ENCODE results near the gene PRKG1.

GRCh38 chr10:51875610-51876009, 801.3 kb downstream of the PRKG1 start:
- no peak for TF ChIP-seq EZH2 (IDR thresholded peaks at IDR 0.05; ENCODE audit: low read depth, unreplicated experiment)
- TF ChIP-seq CREB1 (CRISPR knock-in tag; IDR thresholded peaks at IDR 0.05; ENCODE audit: low read depth) = no peak
- TF ChIP-seq, protein P1, sequence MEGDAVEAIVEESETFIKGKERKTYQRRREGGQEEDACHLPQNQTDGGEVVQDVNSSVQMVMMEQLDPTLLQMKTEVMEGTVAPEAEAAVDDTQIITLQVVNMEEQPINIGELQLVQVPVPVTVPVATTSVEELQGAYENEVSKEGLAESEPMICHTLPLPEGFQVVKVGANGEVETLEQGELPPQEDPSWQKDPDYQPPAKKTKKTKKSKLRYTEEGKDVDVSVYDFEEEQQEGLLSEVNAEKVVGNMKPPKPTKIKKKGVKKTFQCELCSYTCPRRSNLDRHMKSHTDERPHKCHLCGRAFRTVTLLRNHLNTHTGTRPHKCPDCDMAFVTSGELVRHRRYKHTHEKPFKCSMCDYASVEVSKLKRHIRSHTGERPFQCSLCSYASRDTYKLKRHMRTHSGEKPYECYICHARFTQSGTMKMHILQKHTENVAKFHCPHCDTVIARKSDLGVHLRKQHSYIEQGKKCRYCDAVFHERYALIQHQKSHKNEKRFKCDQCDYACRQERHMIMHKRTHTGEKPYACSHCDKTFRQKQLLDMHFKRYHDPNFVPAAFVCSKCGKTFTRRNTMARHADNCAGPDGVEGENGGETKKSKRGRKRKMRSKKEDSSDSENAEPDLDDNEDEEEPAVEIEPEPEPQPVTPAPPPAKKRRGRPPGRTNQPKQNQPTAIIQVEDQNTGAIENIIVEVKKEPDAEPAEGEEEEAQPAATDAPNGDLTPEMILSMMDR (conservative IDR thresholded peaks at IDR 0.05; ENCODE audit: low read depth in 2 of 2) = peak; percentile 14 to 47; a peak in 2 of 4 replicates
- TF ChIP-seq POLR2AphosphoS5 (IDR thresholded peaks at IDR 0.05; ENCODE audit: low read depth) = no peak
- TF ChIP-seq ZNF114 (CRISPR knock-in tag; IDR thresholded peaks at IDR 0.05) = no peak
- TF ChIP-seq ZNF331 (CRISPR knock-in tag; IDR thresholded peaks at IDR 0.05; ENCODE audit: low read depth) = no peak
- no peak for TF ChIP-seq EZH2phosphoT487 (IDR thresholded peaks at IDR 0.05; ENCODE audit: unreplicated experiment)
- TF ChIP-seq JUNB (IDR thresholded peaks at IDR 0.05; ENCODE audit: unreplicated experiment) = no peak
- no peak for TF ChIP-seq NANOG (IDR thresholded peaks at IDR 0.05; ENCODE audit: borderline replicate concordance)
- TF ChIP-seq ETS1 (IDR thresholded peaks at IDR 0.05) = no peak
- TF ChIP-seq STAT1 (IDR thresholded peaks at IDR 0.05; ENCODE audit: unreplicated experiment) = no peak
- TF ChIP-seq, protein P2, sequence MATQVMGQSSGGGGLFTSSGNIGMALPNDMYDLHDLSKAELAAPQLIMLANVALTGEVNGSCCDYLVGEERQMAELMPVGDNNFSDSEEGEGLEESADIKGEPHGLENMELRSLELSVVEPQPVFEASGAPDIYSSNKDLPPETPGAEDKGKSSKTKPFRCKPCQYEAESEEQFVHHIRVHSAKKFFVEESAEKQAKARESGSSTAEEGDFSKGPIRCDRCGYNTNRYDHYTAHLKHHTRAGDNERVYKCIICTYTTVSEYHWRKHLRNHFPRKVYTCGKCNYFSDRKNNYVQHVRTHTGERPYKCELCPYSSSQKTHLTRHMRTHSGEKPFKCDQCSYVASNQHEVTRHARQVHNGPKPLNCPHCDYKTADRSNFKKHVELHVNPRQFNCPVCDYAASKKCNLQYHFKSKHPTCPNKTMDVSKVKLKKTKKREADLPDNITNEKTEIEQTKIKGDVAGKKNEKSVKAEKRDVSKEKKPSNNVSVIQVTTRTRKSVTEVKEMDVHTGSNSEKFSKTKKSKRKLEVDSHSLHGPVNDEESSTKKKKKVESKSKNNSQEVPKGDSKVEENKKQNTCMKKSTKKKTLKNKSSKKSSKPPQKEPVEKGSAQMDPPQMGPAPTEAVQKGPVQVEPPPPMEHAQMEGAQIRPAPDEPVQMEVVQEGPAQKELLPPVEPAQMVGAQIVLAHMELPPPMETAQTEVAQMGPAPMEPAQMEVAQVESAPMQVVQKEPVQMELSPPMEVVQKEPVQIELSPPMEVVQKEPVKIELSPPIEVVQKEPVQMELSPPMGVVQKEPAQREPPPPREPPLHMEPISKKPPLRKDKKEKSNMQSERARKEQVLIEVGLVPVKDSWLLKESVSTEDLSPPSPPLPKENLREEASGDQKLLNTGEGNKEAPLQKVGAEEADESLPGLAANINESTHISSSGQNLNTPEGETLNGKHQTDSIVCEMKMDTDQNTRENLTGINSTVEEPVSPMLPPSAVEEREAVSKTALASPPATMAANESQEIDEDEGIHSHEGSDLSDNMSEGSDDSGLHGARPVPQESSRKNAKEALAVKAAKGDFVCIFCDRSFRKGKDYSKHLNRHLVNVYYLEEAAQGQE (IDR thresholded peaks at IDR 0.05; ENCODE audit: unreplicated experiment) = no peak

Data from GM23338 (cell line).